GM23338 (cell line): ENCODE results near the gene ATP10B.

Source experiments
- CREB1 ChIP-seq: fragments of 250-450 bp; sonication (Bioruptor Pico); IDR thresholded peaks from 2 replicates; pipeline ENCODE4 v1.5.0; 2020; ENCODE audit warnings: low read depth, mild to moderate bottlenecking, moderate library complexity
- CTCF ChIP-seq, 2 experiments: fragments of 200-600 bp in 1 of 2; sonication (generic) in 1 of 2; conservative IDR thresholded peaks; 2 replicates each; pipeline versions ENCODE4 v1.5.1 to v1.6.1; 2016 to 2017; ENCODE audit warnings: antibody characterized with exemption in 2 of 2, low read depth in 2 of 2, mild to moderate bottlenecking in 2 of 2, moderate library complexity in 1 of 2
- EZH2 ChIP-seq: fragments of 200-600 bp; sonication (generic); IDR thresholded peaks from one replicate; pipeline ENCODE4 v1.8.0; 2017; ENCODE audit warnings: antibody characterized with exemption, mild to moderate bottlenecking, low read depth; ENCODE audit not compliant: unreplicated experiment
- EZH2phosphoT487 ChIP-seq: fragments of 200-600 bp; sonication (generic); IDR thresholded peaks from one replicate; pipeline ENCODE4 v1.8.1; 2018; ENCODE audit warnings: antibody characterized with exemption; ENCODE audit not compliant: unreplicated experiment
- NANOG ChIP-seq: IDR thresholded peaks from 2 replicates; pipeline ENCODE4 v1.6.1; 2016; ENCODE audit warnings: antibody characterized with exemption, borderline replicate concordance
- REST ChIP-seq: IDR thresholded peaks from one replicate; pipeline ENCODE4 v1.6.1; 2018; ENCODE audit warnings: antibody characterized with exemption; ENCODE audit not compliant: unreplicated experiment
- TF ChIP-seq, protein P1 (sequence below): IDR thresholded peaks from 2 replicates; pipeline ENCODE4 v1.6.1; 2016; ENCODE audit warnings: antibody characterized with exemption

DNA sequence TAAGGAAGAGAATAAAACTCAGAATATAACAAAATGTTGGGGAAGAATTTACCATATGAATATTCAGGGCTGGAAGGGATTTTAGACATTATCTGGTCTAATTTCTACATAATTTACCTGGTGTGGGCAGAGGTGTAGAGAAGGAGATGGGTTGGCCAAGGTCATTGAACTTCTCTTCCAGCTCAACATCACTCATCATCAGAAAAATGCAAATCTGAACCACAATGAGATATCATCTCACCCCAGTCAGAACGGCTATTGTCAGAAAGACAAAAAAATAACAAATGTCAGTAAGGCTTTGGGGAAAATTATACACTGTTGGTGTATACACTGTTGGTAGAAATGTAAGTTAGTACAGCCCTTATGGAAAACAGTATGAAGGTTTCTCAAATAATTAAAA lies 308.6 kb downstream of the ATP10B start:
- no peak for TF ChIP-seq CTCF (conservative IDR thresholded peaks at IDR 0.05; ENCODE audit: low read depth in 2 of 2)
- TF ChIP-seq, protein P1, sequence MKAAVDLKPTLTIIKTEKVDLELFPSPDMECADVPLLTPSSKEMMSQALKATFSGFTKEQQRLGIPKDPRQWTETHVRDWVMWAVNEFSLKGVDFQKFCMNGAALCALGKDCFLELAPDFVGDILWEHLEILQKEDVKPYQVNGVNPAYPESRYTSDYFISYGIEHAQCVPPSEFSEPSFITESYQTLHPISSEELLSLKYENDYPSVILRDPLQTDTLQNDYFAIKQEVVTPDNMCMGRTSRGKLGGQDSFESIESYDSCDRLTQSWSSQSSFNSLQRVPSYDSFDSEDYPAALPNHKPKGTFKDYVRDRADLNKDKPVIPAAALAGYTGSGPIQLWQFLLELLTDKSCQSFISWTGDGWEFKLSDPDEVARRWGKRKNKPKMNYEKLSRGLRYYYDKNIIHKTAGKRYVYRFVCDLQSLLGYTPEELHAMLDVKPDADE, result no peak
- no peak for TF ChIP-seq EZH2
- TF ChIP-seq CREB1 (CRISPR knock-in tag), result no peak
- TF ChIP-seq REST, result no peak
- TF ChIP-seq NANOG, result no peak
- no peak for TF ChIP-seq EZH2phosphoT487
